Naive thymus-derived CD8-positive, alpha-beta T cell (primary cell): ENCODE measurements around the gene HAGHL. TPM values are rescaled to one million over a fixed set of nuclear protein-coding genes. Genes with fewer than 3 reads are reported as not detected.

ENCODE experiments used
- ATAC-seq, 2 donors: fragments of 150-1000 bp; cut with Tn5 transposase in 1 of 2; sonication (Bioruptor Pico), chemical (Tn5 transposase) in 1 of 2; 1 replicate in 1 of 2; 2 replicates in 1 of 2; pipeline ENCODE4 v1.10.0; 2021; ENCODE audit warnings: mild to moderate bottlenecking in 2 of 2, moderate library complexity in 2 of 2
- POLR2A ChIA-PET: fragments of 350-600 bp; sonication (Branson Sonifier 250); formaldehyde crosslinking; loops from one replicate; lab custom pipeline; 2021; ENCODE audit warnings: antibody characterized with exemption; lab: Charles Lee
- DNase-seq, 10 donors: peaks; one replicate each; pipeline versions ENCODE4 v3.0.0 to v3.0.0-alpha.2; 2020 to 2022
- H3K27ac Mint-ChIP-seq, 10 donors: one replicate each; pipeline ENCODE4 v1.8.0; 2020 to 2022; ENCODE audit warnings: mild to moderate bottlenecking in 10 of 10, mixed read lengths in 10 of 10, moderate library complexity in 4 of 10, inconsistent platforms in 1 of 10
- H3K27me3 Mint-ChIP-seq, 5 donors: one replicate each; pipeline ENCODE4 v1.8.0; 2021 to 2022; ENCODE audit warnings: mixed read lengths in 5 of 5
- H3K36me3 Mint-ChIP-seq, 3 donors: one replicate each; pipeline ENCODE4 v1.8.0; 2020 to 2022; ENCODE audit warnings: mixed read lengths in 3 of 3, mild to moderate bottlenecking in 2 of 3, inconsistent platforms in 1 of 3
- H3K4me1 Mint-ChIP-seq, 4 donors: one replicate each; pipeline ENCODE4 v1.8.0; 2021 to 2022; ENCODE audit warnings: mixed read lengths in 4 of 4
- H3K4me3 Mint-ChIP-seq, 10 donors: one replicate each; pipeline ENCODE4 v1.8.0; 2020 to 2022; ENCODE audit warnings: mild to moderate bottlenecking in 10 of 10, mixed read lengths in 10 of 10, moderate library complexity in 6 of 10, inconsistent platforms in 1 of 10
- H3K9me3 Mint-ChIP-seq, 9 donors: one replicate each; pipeline ENCODE4 v1.8.0; 2020 to 2022; ENCODE audit warnings: mixed read lengths in 9 of 9, mild to moderate bottlenecking in 3 of 9, inconsistent platforms in 1 of 9, moderate library complexity in 1 of 9
- polyA plus RNA-seq, 3 donors: library from polyadenylated mRNA; unstranded; fragments of 300-500 nt; fragmentation: Illumina TruSeq; gene quantifications; one replicate each; pipeline ENCODE4 v1.2.3, GENCODE V29; 2021
- total RNA-seq, 8 experiments: library from RNA in 2 of 8; stranded (reverse) in 2 of 8; gene quantifications; one replicate each; pipeline ENCODE4 v1.2.3 and lab custom pipeline; 2021 to 2026

Gene HAGHL
- total and polyA plus RNA-seq, 5 experiments from 2014 or later = 5.0 to 67.0 (median 6.2) TPM

- ATAC-seq (no peak), DNase-seq (no peak)
- Mint-ChIP-seq H3K27ac (peak overlapping the region in 1 of 10 donors; percentile 5), H3K9me3 (no peaks in the 10 kb centered on the region), H3K27me3 (no peaks in the 10 kb centered on the region), H3K4me3 (peak overlapping the region in 1 of 10 donors; percentile 34), H3K4me1 (peaks cover 0 to 2% (median under 1%) of the 10 kb centered on the region in 4 donors), H3K36me3 (peaks cover 0 to 32% (median 2%) of the 10 kb centered on the region in 3 donors)
- POLR2A ChIA-PET = interaction anchor here (23.0 kb wide), 1 partner anchor 16 kb away, joined by 411 read pairs; the partner anchor contains the start of genes ANTKMT, CCDC78, HAGHL and METRN
These were observed 5.4 kb downstream of the HAGHL start for GRCh38 chr16:732332-732731.

GRCh38 chr16:732936-733335 is 6.0 kb downstream of the HAGHL start:
- Mint-ChIP-seq H3K4me1 (peaks cover 0 to 5% (median 1%) of the 10 kb centered on the region in 4 donors), H3K9me3 (no peaks in the 10 kb centered on the region), H3K27ac (no peak overlapping the region), H3K27me3 (no peaks in the 10 kb centered on the region), H3K4me3 (no peak overlapping the region), H3K36me3 (peaks cover 0 to 35% (median 2%) of the 10 kb centered on the region in 3 donors)
- peak in 1 of 10 donors; percentile 64 for DNase-seq
- POLR2A ChIA-PET = interaction anchor here (23.0 kb wide), 1 partner anchor 16 kb away, joined by 411 read pairs; the partner anchor contains the start of genes ANTKMT, CCDC78, HAGHL and METRN
- ATAC-seq = no peak

GRCh38 chr16:733382-734207 is 6.7 kb downstream of the HAGHL start:
- peak; percentile 45 to 66 for ATAC-seq
- H3K4me3 Mint-ChIP-seq = no peak overlapping the region
- POLR2A ChIA-PET = interaction anchor here (1.0 to 23.0 kb wide), 2 partner anchors 17 to 39 kb away, joined by 3 to 411 read pairs; partner anchors contain the start of genes ANTKMT, CCDC78, HAGHL and METRN

GRCh38 chr16:734208-734980 is 7.5 kb downstream of the HAGHL start:
- Mint-ChIP-seq H3K4me3 (no peak overlapping the region), H3K9me3 (no peaks in the 10 kb centered on the region), H3K4me1 (peaks cover 0 to 10% (median 4%) of the 10 kb centered on the region in 4 donors), H3K27me3 (no peaks in the 10 kb centered on the region), H3K36me3 (peaks cover 0 to 35% (median 2%) of the 10 kb centered on the region in 3 donors), H3K27ac (no peak overlapping the region)
- POLR2A ChIA-PET = interaction anchor here (1.0 to 23.0 kb wide), 2 partner anchors 18 to 39 kb away, joined by 3 to 411 read pairs; partner anchors contain the start of genes ANTKMT, CCDC78, HAGHL and METRN
- ATAC-seq (no peak), DNase-seq (no peak)

More at GRCh38 chr16:733382-734207, 6.7 kb downstream of the HAGHL start:
- Mint-ChIP-seq H3K4me1 (peaks cover 0 to 5% (median 2%) of the 10 kb centered on the region in 4 donors), H3K9me3 (no peaks in the 10 kb centered on the region), H3K27ac (no peak overlapping the region), H3K36me3 (peaks cover 0 to 35% (median 2%) of the 10 kb centered on the region in 3 donors), H3K27me3 (no peaks in the 10 kb centered on the region)
- peak in 3 of 10 donors; percentile 47 to 78 (median 59) for DNase-seq

- Mint-ChIP-seq H3K4me3 (peak overlapping the region in 1 of 10 donors; percentile 26), H3K9me3 (no peaks in the 10 kb centered on the region), H3K4me1 (peaks cover 0 to 17% (median 8%) of the 10 kb centered on the region in 4 donors), H3K36me3 (peaks cover 0 to 35% (median 2%) of the 10 kb centered on the region in 3 donors), H3K27ac (peak overlapping the region in 2 of 10 donors; percentile 56 to 72), H3K27me3 (no peaks in the 10 kb centered on the region)
- POLR2A ChIA-PET = interaction anchor here (1.0 to 23.0 kb wide), 2 partner anchors 19 to 40 kb away, joined by 3 to 411 read pairs; partner anchors contain the start of genes ANTKMT, CCDC78, HAGHL and METRN
- DNase-seq (no peak), ATAC-seq (no peak)
These were observed 8.3 kb downstream of the HAGHL start for GRCh38 chr16:734981-735881.

- Mint-ChIP-seq H3K9me3 (no peaks in the 10 kb centered on the region), H3K27ac (peak overlapping the region in 2 of 10 donors; percentile 72 to 82), H3K4me1 (peaks cover 0 to 17% (median 8%) of the 10 kb centered on the region in 4 donors), H3K36me3 (peaks cover 0 to 35% (median 2%) of the 10 kb centered on the region in 3 donors), H3K4me3 (no peak overlapping the region), H3K27me3 (no peaks in the 10 kb centered on the region)
- no peak for DNase-seq
- POLR2A ChIA-PET = interaction anchor here (23.0 kb wide), 1 partner anchor 19 kb away, joined by 411 read pairs; the partner anchor contains the start of genes ANTKMT, CCDC78, HAGHL and METRN
- no peak for ATAC-seq
These were observed 9.1 kb downstream of the HAGHL start for GRCh38 chr16:735982-736453.

GRCh38 chr16:736936-737481 is 10.1 kb downstream of the HAGHL start:
- Mint-ChIP-seq H3K36me3 (peaks cover 0 to 34% (median 2%) of the 10 kb centered on the region in 3 donors), H3K27ac (no peak overlapping the region), H3K4me3 (no peak overlapping the region), H3K9me3 (no peaks in the 10 kb centered on the region), H3K27me3 (no peaks in the 10 kb centered on the region), H3K4me1 (peaks cover 0 to 19% (median 8%) of the 10 kb centered on the region in 4 donors)
- POLR2A ChIA-PET = interaction anchor here (23.0 kb wide), 1 partner anchor 20 kb away, joined by 411 read pairs; the partner anchor contains the start of genes ANTKMT, CCDC78, HAGHL and METRN
- DNase-seq = no peak
- no peak for ATAC-seq

- Mint-ChIP-seq H3K27ac (peak overlapping the region in 6 of 10 donors; percentile 43 to 80 (median 68)), H3K36me3 (peaks cover 0 to 23% (median 2%) of the 10 kb centered on the region in 3 donors), H3K4me3 (peak overlapping the region; percentile 47 to 85 (median 74)), H3K27me3 (no peaks in the 10 kb centered on the region), H3K4me1 (peaks cover 0 to 19% (median 8%) of the 10 kb centered on the region in 4 donors), H3K9me3 (no peaks in the 10 kb centered on the region)
- no peak for DNase-seq
- no peak for ATAC-seq
- POLR2A ChIA-PET = interaction anchor here (1.0 to 23.0 kb wide), 6 partner anchors 10 to 72 kb away, joined by 3 to 411 read pairs (median 8); partner anchors contain the start of genes ANTKMT, CCDC78, HAGHL and METRN
These were observed 12.9 kb downstream of the HAGHL start for GRCh38 chr16:739560-740458.

GRCh38 chr16:740459-740763 is 13.5 kb downstream of the HAGHL start:
- Mint-ChIP-seq H3K4me1 (peaks cover 0 to 19% (median 8%) of the 10 kb centered on the region in 4 donors), H3K36me3 (peaks cover 0 to 19% (median 2%) of the 10 kb centered on the region in 3 donors), H3K27me3 (no peaks in the 10 kb centered on the region), H3K9me3 (no peaks in the 10 kb centered on the region), H3K4me3 (peak overlapping the region; percentile 41 to 85 (median 75)), H3K27ac (peak overlapping the region in 7 of 10 donors; percentile 43 to 82 (median 60))
- ATAC-seq (peak; percentile 15 to 21), DNase-seq (no peak)
- POLR2A ChIA-PET = interaction anchor here (1.0 to 23.0 kb wide), 5 partner anchors 10 to 50 kb away, joined by 3 to 411 read pairs (median 11); partner anchors contain the start of genes ANTKMT, CCDC78, HAGHL and METRN
